ENCODE data around the gene AHNAK.
"Not testable (repeated sequence)": the region's sequence is repeated elsewhere in the genome, so short reads cannot be mapped to it uniquely, and the experiment has no call there.

The AHNAK gene

DNA sequence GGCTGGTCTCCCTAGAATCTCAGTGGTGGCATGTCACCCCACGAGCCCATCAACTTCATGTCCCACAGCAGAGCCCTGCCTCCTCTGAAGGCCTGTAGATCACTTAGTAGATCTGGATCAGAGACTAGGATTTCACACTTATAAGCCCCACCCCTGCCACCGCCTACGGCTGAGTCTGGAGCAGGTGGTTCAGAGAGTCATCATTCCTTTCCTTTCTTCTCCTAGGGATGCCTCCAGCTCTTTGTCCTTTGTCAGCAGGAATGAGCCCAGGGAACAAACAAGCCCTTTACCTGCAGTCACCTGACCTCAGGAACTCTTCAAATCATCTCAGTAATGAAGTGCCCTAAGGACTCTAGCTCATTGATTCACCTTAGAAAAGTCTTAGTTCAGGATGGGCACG, 90.0 kb downstream of the AHNAK start:
- no peak for DNase-seq

DNA sequence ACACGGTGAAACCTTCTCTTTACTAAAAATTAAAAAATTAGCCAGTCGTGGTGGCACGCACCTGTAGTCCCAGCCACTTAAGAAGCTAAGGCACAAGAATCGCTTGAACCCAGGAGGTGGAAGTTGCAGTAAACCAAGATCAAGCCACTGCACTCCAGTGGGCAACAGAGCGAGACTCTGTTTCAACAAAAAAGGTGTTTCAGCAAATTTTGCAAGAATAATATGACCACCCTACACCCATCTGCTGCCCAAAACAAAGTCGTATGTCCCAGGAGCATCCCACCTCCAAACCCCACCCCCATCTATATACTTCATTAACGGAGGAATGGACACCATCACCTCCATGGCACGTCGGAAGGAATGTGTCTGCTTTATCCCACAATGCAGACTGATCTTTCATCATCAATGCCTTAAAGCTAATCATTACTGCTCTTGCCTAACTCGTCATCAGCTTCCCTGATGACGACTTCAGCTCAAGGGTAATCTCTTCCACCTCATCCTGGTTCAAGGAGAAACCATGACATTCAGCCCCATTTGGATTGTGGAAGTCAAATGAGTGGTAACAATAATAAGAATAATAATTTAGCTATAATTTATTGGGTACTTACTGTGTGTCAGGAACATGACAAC, 93.7 kb downstream of the AHNAK start:
- no peak for DNase-seq

DNA sequence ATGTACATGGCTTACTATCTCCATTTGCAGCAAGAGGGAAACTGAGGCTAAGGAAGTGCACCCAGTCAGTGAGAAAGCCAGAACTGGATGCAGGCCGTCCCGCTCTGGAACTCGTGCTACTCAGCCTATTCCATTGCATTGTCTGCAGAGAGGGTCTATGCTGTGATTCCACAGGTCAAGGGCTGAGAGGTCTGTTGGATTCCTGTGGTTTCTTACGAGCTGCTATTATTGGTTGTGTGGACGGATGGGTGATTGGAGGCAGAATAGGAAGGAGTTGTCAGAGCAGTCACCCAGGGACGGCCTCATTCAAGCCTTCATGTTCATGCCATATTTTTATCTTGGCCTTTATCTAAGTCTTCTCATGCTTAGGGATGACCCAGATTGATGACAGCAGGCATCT, 94.3 kb downstream of the AHNAK start:
- DNase-seq = no peak

DNA sequence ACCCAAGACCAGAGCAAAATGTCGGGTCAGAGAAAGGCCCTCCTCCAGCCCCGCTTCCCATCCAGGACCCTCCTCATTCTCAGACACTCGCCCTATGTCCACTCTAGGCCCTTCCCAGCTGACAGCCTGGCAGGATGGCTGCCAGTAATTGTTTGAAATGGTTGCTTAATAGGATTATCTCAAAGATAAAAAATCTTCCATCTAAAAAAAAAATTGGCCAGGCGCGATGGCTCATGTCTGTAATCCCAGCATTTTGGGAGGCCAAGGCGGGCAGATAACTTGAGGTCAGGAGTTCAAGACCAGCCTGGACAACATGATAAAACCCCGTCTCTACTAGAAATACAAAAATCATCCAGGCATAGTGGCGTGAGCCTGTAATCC, 95.4 kb downstream of the AHNAK start:
- no peak for DNase-seq

DNA sequence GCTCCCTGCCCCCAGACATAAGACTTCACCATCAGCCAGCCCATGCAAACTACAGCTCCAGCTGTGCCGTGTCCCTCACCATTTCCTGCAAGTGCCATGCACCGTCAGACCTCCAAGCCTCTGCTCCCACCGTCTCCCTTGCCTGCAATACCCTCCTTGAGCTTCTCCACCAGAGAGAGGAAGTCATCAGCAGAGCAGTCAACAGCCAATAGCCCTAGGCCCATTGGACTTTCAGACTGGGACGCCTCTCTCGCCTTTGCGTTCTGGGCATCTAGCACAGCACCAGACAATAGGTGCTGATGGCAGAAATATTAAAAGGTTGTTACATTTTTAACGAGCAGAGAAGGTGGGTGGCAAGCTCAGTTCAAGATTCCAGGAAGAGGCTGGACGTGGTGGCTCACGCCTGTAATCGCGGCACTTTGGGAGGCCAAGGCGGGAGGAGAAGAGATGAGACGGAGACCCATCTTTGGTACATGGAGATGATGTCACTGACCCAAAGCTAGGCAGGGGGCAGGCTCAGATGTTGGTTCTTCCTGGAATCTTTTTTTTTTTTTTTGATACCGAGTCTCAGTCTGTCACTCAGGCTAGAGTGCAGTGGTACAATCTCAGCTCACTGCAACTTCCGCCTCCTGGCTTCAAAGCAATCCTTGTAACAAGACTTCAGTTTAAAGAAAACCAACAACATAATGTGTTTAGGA, 95.9 kb downstream of the AHNAK start:
- DNase-seq = no peak

DNA sequence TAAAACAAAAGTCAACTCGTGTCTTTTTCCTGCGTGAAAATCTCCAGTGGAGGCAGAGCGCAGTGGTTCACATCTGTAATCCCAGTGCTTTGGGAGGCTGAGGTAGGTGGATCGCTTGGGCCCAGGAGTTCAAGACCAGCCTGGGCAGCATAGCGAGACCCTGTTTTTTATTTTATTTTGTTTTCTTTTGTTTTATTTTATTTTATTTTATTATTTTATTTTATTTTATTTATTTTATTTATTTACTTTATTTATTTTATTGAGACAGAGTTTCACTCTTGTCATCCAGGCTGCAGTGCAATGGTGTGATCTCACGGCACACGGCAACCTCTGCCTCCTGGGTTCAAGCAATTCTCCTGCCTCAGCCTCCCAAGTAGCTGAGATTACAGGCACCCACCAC, 96.7 kb downstream of the AHNAK start:
- not testable (repeated sequence) for DNase-seq

DNA sequence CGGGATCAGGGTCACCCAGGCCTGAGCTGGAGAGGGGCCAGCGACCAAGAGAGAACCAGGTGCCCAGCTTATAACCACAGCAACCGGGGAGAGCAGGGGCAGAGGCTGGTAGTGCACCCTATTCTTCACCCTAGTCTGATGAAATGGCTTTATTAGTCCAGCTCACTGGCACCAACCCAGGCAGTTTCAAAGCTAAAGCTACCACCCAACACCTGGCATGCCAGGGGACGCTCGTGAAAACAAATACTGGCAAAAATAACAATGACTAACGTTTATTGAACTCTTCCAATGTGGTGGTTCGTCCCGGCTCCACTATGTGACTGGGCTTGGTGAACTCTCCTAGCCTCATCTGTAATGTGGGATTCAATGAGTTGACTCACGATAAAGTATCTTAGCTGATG, 97.2 kb downstream of the AHNAK start:
- no peak for DNase-seq

DNA sequence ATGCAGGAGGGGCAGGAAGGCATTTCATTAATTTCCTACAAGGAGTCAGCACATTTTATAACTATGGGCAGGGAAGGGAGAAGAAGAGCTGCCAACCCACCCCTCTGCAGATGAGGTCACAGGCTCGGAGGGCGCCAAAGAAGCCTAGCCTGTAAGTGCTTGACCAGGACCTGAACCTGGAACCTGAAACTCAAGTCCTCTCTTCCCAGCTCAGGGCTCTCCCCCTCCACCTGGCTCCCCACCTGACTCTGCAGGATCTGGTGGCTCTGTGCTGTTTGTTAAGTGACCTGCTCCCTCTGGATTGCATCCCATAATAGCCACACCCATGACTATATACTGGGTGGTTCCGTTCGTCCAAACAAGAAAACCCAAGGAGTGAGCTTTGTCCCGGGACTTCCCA, 100.5 kb downstream of the AHNAK start:
- no peak for DNase-seq

DNA sequence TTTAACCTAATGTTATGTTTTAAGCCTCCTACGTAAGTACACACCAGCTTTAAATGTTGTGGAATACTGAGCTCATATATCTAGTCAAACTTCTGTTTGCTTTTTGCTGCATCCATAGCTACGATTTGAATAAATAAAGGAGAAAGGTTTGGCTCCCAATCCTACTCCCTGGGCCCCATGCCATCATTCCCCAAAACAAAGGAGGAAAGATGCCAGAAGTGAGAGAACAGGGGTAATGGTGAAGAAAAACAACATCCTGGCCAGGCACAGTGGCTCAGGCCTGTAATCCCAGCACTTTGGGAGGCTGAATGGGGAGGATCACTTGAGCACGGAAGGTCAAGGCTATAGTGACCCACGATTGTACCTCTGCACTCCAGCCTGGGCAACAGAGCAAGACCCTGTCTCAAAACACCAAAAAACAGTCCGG, 101.3 kb downstream of the AHNAK start:
- DNase-seq = no peak

DNA sequence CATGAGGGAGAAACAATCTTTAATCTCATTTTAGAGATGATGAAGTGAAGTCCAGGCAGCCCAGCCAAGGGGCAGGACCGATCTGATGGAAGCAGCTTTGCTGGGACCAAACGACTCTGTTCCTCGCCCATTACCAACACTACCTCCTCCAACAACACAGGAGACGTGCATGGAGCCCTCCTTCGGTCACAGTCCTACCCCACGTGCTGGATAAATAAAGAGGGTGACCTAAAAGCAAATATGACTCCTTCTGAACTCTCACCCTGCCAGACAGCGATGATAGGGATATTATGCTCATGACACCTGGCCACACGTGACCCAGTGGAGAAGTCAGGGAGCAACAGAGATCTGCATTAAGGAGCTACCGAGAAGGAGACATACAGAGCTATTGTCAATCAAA, 101.8 kb downstream of the AHNAK start:
- no peak for DNase-seq

DNA sequence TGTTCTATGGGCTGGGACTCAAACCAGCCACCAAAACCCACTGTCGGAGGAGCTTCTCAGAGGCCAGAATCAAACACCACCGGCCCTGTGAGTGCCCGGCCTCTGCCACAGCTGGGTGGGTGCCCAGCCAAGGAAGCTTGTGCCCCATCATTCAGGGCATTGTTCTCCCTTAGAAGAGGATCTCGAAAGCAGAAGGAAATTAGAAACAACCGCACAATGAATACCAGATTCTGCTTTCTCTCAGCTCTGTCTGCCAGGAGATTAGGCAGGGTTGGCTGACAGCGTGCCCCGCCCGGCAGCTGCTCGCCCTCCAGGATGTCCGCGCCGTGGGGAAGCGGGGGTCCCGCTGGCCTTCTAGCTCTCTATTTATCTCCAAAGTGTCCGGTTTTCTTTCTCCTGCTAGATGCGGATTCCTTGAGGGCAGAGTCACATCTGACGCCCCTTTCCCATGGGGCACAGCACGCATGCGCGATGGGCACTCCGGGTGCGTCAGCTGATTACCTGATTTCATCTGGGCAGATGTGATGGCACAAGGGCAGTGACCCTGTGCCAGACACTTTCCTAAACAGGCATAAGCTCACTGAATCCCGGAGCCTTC, 102.3 kb downstream of the AHNAK start:
- DNase-seq = peak; percentile 50

DNA sequence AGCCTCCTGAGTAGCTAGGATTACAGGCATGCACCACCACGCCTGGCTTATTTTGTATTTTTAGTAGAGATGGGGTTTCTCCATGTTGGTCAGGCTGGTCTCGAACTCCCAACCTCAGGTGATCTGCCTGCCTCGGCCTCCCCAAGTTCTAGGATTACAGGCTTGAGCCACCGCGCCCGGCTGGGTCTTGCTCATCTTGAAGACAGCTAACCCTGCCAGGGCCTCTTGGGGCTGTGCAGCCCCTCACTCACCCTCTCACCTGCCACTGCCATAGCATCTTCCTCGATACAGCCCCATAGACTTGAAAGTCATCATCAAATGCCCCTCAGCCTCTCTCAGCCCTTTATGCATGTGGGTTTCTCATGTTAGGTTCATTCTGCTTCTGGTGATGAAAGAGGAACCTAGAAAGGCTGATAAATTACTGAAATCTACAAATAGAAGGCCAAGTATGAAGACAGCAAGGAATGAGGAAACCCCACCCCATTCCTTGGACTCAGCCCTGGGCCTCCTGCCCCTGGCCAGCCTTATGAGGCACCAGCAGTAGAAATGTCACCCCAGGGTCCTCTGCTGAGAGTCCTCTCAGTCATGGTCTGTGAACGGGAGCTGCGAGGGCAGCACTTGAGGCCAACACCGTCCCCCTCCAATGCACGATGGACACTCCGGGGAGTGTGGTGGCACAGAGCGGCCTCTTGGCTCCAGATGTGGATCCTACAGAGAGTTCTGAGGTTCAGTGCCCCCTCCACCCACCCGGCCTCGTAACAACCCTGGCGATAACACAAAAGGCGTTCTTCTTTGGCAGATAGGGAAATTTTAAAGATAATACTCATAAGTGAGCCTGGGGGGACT, 103.0 kb downstream of the AHNAK start:
- no peak for DNase-seq

DNA sequence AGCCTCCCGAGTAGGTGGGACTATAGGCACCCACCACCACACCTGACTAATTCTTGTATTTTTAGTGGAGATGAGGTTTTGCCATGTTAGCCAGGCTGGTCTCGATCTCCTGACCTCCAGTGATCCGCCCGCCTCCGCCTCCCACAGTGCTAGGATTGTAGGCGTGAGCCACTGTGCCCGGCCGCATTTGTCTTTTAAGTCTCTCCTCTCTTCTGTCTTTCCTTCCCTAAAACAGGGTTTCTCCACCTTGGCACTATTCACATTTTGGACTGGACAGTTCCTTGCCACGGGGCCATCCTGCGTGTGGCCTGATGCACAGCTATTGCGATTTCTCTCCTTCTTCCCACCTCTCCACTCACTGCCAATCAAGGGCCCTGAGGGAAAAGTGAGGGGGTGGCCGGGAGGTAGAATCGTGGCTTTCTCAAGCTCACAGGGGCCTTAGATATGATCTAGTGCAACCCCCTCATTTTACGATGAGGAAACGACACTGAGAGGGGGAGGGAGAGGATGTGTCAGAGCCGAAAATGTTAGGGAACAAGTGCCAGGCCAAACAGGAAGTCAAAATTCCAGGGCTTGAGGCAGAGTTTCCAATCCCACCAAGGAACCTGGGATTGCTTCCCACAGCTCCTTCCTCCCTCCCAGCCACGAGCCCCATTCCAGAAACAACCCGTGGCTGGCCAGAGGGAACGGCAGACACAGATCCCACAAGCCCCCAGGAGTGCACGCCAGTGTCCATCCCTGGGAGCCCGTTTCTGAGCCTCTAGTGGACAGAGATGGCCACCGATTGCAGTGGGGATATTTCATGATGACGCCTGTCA, 106.6 kb downstream of the AHNAK start:
- no peak for DNase-seq

DNA sequence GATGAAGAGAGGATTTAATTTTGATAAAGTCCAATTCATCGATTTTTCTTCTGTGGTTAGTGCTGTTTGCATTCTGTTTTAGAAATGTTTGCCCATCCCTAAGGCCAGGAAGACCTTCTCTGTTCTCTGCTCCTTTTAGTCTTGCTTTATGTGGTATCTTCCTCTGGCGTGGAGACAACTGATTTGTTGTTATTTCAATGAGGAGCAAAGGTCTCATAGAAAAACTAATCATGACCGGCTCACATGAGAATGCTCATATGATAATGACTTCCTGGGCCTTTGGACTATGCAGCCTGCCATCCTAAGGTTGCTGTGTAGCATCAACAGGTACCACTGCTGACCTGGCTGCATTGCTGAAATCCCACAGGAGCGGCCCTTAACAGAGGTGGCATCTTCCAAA, 108.0 kb downstream of the AHNAK start:
- DNase-seq = no peak

DNA sequence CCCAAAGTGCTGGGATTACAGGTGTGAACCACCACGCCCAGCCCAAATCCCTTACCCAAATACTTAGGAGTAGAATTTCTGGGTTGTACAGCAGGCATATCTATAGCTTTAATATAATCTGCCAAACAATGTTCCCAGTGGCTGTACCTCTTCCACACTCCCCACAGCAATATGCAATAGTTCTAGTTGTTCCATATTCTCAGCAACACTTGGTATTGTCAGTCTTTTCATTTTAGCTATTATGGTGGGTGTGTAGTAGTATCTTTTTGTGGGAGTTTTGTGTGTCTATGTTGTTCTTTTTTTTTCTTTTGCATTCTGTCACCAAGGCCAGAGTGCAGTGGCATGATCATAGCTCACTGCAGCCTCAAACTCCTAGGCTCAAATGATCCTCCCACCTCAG, 109.0 kb downstream of the AHNAK start:
- DNase-seq = no peak

DNA sequence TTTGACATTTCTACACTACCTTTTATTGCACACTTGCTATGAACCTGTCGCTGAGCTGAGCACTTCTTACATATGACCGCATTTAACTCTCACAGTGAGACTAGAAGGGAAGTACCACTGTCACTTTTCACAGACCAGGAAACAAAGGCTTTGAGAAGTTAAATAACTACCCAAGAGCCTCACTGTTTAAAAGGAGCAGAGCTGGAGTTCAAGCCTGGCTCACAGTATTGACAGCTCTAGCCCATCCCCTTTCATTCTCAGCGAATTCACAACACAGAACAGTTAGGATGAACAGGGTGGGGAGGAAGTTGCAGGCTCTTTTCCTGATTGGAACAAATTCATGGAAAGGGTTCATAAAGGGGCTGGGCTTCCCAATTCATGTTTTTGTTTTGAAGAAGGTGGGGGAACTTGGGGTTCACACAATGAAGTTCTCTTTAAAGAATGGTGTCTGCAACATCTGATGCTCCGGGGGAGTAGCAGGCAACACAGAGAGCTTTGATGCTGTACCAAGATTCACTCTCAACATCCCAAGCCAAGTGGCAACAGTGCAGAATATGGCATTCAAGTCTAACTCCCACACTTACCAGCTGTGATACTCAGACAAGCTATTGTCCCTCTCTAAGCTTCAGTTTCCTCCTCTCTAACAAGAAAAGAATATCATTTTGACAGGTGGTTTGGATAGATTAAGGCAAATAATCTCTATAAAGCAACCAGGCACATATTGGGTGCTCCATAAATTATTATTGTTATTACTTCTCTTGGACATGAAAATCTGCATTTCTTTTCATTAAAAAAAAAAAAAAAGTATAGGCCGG, 110.6 kb downstream of the AHNAK start:
- DNase-seq = peak; percentile 6

DNA sequence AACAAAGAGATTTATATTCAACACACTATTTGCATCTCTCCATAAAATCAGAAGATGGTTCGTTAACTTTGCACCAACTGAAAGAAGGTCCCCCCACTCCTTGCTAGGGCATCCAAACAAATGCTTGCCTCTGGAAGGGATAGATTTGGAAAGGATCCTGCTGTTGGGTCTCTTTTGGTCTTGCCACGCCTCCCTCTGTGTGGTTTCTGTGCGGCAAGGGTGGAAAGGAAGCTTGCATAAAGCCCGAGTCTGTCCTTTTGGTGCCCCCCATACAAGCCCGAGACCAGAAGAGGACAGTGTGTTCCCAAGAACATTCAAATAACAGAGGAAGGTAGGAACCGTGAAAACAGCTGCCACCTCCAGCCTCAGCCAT, 112.7 kb downstream of the AHNAK start:
- DNase-seq = peak; percentile 19

DNA sequence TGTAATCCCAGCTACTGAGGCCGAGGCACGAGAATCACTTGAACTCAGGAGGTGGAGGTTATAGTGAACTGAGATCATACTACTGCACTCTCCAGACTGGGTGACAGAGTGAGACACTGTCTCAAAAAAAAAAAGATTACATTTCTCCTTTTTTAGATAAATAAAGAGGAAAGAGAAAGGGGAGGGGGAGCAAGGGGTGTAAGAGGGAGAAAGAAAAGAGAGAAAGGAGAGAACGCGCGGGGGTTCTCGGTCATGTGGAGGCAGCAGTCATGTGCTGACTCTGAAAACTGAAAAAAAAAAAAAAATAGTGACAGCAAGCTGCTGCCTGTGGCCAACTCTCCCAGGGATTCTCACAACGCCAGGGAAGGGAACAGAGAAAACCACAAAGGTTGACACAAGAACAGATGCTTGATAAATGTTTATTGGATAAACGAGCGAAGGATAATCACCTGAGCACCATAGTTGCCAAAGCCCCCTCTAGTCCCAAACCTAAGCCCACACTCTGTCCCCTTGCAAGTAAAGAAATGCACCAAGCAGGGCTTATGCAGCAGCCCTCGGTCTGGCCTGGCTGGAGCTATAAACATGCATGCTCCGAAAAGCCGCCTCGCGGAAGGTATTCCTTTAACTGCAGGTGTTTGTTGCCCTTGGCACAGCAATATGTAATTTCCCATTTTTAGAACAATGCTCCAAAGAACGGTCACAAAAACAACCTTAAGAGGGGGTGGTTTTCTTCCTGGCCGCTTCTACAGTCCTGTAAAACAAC, 113.3 kb downstream of the AHNAK start:
- DNase-seq = peak; percentile 93

DNA sequence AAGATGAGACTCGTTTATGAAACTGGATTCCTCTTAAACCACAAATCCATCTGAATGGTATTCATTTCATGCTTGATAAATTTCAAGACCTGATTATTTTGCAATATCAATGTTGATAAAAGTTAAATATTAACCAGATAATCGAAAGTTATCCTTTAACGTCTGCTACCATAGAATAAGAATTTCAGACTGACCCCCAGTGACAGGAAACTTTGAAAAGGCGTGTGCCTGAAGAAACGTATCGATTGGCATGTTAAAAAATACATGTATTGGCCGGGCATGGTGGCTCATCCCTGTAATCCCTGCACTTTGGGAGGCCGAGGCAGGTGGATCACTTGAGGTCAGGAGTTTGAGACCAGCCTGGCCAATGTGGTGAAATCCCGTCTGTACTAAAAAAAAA, 113.9 kb downstream of the AHNAK start:
- DNase-seq = no peak

DNA sequence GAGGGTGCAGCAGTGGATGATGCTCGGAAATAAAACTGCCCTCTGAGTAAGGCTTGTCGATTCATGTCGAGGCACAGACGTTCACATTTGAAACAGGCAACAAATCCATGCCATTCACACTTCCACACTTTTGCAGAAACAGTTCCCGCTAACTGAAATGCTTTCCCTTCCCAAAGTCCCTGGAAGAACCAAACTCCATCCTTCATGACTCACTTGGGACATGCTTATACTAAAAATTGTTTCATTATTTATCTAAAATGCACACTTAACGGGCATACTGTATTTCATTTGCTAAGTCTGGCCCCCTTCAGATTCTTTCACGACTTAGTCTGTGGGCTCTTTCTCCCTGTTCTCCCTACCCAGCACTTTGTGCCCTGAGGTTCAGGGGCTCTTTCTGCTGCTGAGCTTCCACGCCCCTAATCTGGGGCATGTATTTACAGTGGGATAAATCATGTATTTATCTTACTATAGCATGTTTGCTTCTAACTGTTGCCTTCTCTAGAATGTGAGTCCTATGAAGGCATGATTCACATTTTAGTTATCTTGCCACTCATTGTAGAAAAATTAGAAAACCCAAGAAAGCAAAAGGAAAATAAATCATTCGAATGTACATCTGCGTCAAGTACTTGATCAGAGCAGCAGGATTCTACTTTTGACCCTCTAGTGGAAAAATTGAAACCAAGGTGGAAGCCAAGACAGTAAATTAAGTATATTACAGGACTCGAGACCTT, 115.3 kb downstream of the AHNAK start:
- no peak for DNase-seq
